ENCODE data around the gene TEX51.

- TF ChIP-seq SNAI2 (CRISPR knock-in tag; IDR thresholded peaks at IDR 0.05) (no peak), BACH2 (CRISPR knock-in tag; IDR thresholded peaks at IDR 0.05; ENCODE audit: borderline replicate concordance) (no peak), ZNF8 (CRISPR knock-in tag; IDR thresholded peaks at IDR 0.05) (no peak), OSR1 (CRISPR knock-in tag; IDR thresholded peaks at IDR 0.05) (no peak), ARNTL (CRISPR knock-in tag; IDR thresholded peaks at IDR 0.05; ENCODE audit: borderline replicate concordance, low read depth) (no peak), ISL1 (CRISPR knock-in tag; IDR thresholded peaks at IDR 0.05) (no peak), ZC3H10 (CRISPR knock-in tag; IDR thresholded peaks at IDR 0.05) (no peak), PPARA (CRISPR knock-in tag; IDR thresholded peaks at IDR 0.05; ENCODE audit: borderline replicate concordance) (no peak), CSDC2 (CRISPR knock-in tag; IDR thresholded peaks at IDR 0.05) (no peak), PATZ1 (CRISPR knock-in tag; IDR thresholded peaks at IDR 0.05; ENCODE audit: borderline replicate concordance) (no peak), ESRRG (CRISPR knock-in tag; IDR thresholded peaks at IDR 0.05) (no peak)
Measured at GRCh38 chr2:126859631-126860030, 39.1 kb upstream of the TEX51 start.

All from SK-N-SH treated with all-trans-retinoic acid at 6 μM for 48 hours (cell line).